T-cell (primary cell): Measurements from ENCODE around the gene FAT3. TPM values are rescaled to one million over a fixed set of nuclear protein-coding genes. Genes with fewer than 3 reads are reported as not detected.

Experiments used
- ATAC-seq, 4 experiments: fragments of 200-7000 bp in 3 of 4; fragments of 150-1000 bp in 1 of 4; cut with Tn5 transposase; replicated peaks in 1 of 4; 1 replicate in 3 of 4; 2 replicates in 1 of 4; pipeline ENCODE4 v1.10.0; 2021; ENCODE audit warnings: moderate library complexity in 3 of 4, mild to moderate bottlenecking in 2 of 4, moderate number of reproducible peaks in 1 of 4
- CTCF ChIA-PET, 2 donors: fragments of 300-600 bp; sonication (Branson Sonifier 250); formaldehyde crosslinking; loops; one replicate each; lab custom pipeline; 2022; ENCODE audit warnings: antibody characterized with exemption in 2 of 2; lab: Charles Lee
- POLR2A ChIA-PET, 2 donors: fragments of 300-600 bp; sonication (Branson Sonifier 250); formaldehyde crosslinking; loops; one replicate each; lab custom pipeline; 2022; ENCODE audit warnings: antibody characterized with exemption in 2 of 2; lab: Charles Lee
- DNase-seq, 35 experiments: peaks; one replicate each; pipeline versions ENCODE4 v3.0.0 to v3.0.0-alpha.2; 2013 to 2023
- H3K27ac ChIP-seq: one replicate; pipeline ENCODE4 v1.5.1; 2013; ENCODE audit warnings: low read length
- H3K27me3 ChIP-seq, 2 experiments: replicated peaks in 1 of 2; 1 replicate in 1 of 2; 2 replicates in 1 of 2; pipeline versions ENCODE4 v1.6.1 to v1.7.0; 2013; ENCODE audit warnings: low read length in 1 of 2, mixed read lengths in 1 of 2; ENCODE audit not compliant: control insufficient read depth in 2 of 2, insufficient read depth in 2 of 2; ENCODE audit errors: extremely low read depth in 1 of 2
- H3K36me3 ChIP-seq, 2 donors: 1 replicate in 1 of 2; 2 replicates in 1 of 2; pipeline versions ENCODE4 v1.6.1 to v1.7.0; 2013; ENCODE audit warnings: low read length in 1 of 2; ENCODE audit not compliant: control insufficient read depth in 2 of 2, insufficient read depth in 1 of 2; ENCODE audit errors: extremely low read depth in 1 of 2
- H3K4me1 ChIP-seq, 2 experiments: 1 replicate in 1 of 2; 2 replicates in 1 of 2; pipeline versions ENCODE4 v1.6.1 to v1.7.0; 2013; ENCODE audit warnings: low read length in 2 of 2, mixed read lengths in 1 of 2; ENCODE audit not compliant: insufficient read depth in 2 of 2, control insufficient read depth in 1 of 2; ENCODE audit errors: extremely low read depth in 1 of 2
- H3K4me3 ChIP-seq, 2 donors: 1 replicate in 1 of 2; 2 replicates in 1 of 2; pipeline versions ENCODE4 v1.5.1 to v1.7.0; 2013; ENCODE audit warnings: mild to moderate bottlenecking in 2 of 2, low read length in 1 of 2, moderate library complexity in 1 of 2; ENCODE audit not compliant: control insufficient read depth in 1 of 2; ENCODE audit errors: extremely low read depth in 1 of 2
- H3K9me3 ChIP-seq: 2 replicates; pipeline ENCODE4 v1.7.0; 2013
- H3K27ac Mint-ChIP-seq, 2 donors: one replicate each; pipeline ENCODE4 v1.8.0; 2020 to 2021; ENCODE audit warnings: mild to moderate bottlenecking in 2 of 2, mixed read lengths in 2 of 2
- H3K27me3 Mint-ChIP-seq, 2 donors: one replicate each; pipeline ENCODE4 v1.8.0; 2021 to 2022; ENCODE audit warnings: mixed read lengths in 2 of 2
- H3K36me3 Mint-ChIP-seq: one replicate; pipeline ENCODE4 v1.8.0; 2021; ENCODE audit warnings: mixed read lengths
- H3K4me1 Mint-ChIP-seq, 3 donors: one replicate each; pipeline ENCODE4 v1.8.0; 2020 to 2022; ENCODE audit warnings: mixed read lengths in 3 of 3, mild to moderate bottlenecking in 1 of 3
- H3K4me3 Mint-ChIP-seq, 3 donors: one replicate each; pipeline ENCODE4 v1.8.0; 2020 to 2022; ENCODE audit warnings: mild to moderate bottlenecking in 3 of 3, mixed read lengths in 3 of 3, moderate library complexity in 3 of 3
- H3K9me3 Mint-ChIP-seq, 3 donors: one replicate each; pipeline ENCODE4 v1.8.0; 2020 to 2022; ENCODE audit warnings: mixed read lengths in 3 of 3
- WGBS: methylation state at CpG from one replicate; pipeline ENCODE4 v1.1.5; 2013; ENCODE audit warnings: missing lambda C conversion rate; ENCODE audit not compliant: insufficient coverage; 5-methylcytosine and 5-hydroxymethylcytosine counted together
- total RNA-seq, 35 experiments: library from RNA in 6 of 35; stranded (reverse) in 6 of 35; fragments of 120-200 nt in 1 of 35; gene quantifications; one replicate each; pipeline versions ENCODE4 v1.2.1 to v1.2.4 and lab custom pipeline; 2013 to 2026

The FAT3 gene
- total RNA-seq, 5 donors from 2014 or later (not counting 1 experiment from before 2014, with no cell fraction given), result under 0.01 to 0.03 (median 0.03) TPM; not detected in 2

- H3K27ac ChIP-seq, result no peak overlapping the region
- no peaks in the 10 kb centered on the region for H3K9me3 ChIP-seq
- no peak overlapping the region for H3K4me3 Mint-ChIP-seq
- no peak overlapping the region for H3K4me3 ChIP-seq
- ChIA-PET CTCF (no interaction called here), POLR2A (no interaction called here)
- H3K9me3 Mint-ChIP-seq, result no peaks in the 10 kb centered on the region
- H3K27me3 Mint-ChIP-seq, result no peaks in the 10 kb centered on the region
- no peaks in the 10 kb centered on the region for H3K4me1 Mint-ChIP-seq
- ATAC-seq (no peak), DNase-seq (no peak)
- H3K27me3 ChIP-seq, result no peaks in the 10 kb centered on the region
- H3K27ac Mint-ChIP-seq, result no peak overlapping the region
- no peaks in the 10 kb centered on the region for H3K36me3 Mint-ChIP-seq
- H3K4me1 ChIP-seq, result no peaks in the 10 kb centered on the region
- WGBS, result 100% methylated on average over 1 of the region's 7 CpGs
- H3K36me3 ChIP-seq, result no peaks in the 10 kb centered on the region
Observed at GRCh38 chr11:92249156-92249753, 24.6 kb downstream of the FAT3 start.

GRCh38 chr11:92251980-92252379 lies 27.4 kb downstream of the FAT3 start:
- Mint-ChIP-seq H3K9me3 (no peaks in the 10 kb centered on the region), H3K4me1 (no peaks in the 10 kb centered on the region), H3K27ac (no peak overlapping the region), H3K36me3 (no peaks in the 10 kb centered on the region), H3K27me3 (no peaks in the 10 kb centered on the region), H3K4me3 (no peak overlapping the region)
- no peaks in the 10 kb centered on the region for H3K36me3 ChIP-seq
- CTCF ChIA-PET, result no interaction called here
- DNase-seq (no peak), ATAC-seq (no peak)
- no CpG with 5 or more reads among the region's 1 CpG for whole genome bisulfite sequencing
- POLR2A ChIA-PET, result no interaction called here
- H3K4me3 ChIP-seq, result no peak overlapping the region
- H3K9me3 ChIP-seq, result no peaks in the 10 kb centered on the region
- H3K27ac ChIP-seq, result no peak overlapping the region
- H3K4me1 ChIP-seq, result no peaks in the 10 kb centered on the region
- no peaks in the 10 kb centered on the region for H3K27me3 ChIP-seq

GRCh38 chr11:92253421-92253820 lies 28.8 kb downstream of the FAT3 start:
- Histone ChIP-seq H3K27ac (no peak overlapping the region), H3K4me3 (no peak overlapping the region), H3K4me1 (no peaks in the 10 kb centered on the region), H3K27me3 (no peaks in the 10 kb centered on the region), H3K9me3 (no peaks in the 10 kb centered on the region), H3K36me3 (no peaks in the 10 kb centered on the region)
- no CpG with 5 or more reads among the region's 1 CpG for WGBS
- Mint-ChIP-seq H3K9me3 (peaks cover 0 to 6% (median 0%) of the 10 kb centered on the region in 3 donors), H3K27me3 (no peaks in the 10 kb centered on the region), H3K4me3 (no peak overlapping the region), H3K4me1 (no peaks in the 10 kb centered on the region), H3K27ac (no peak overlapping the region), H3K36me3 (no peaks in the 10 kb centered on the region)
- ATAC-seq, result no peak
- ChIA-PET POLR2A (no interaction called here), CTCF (no interaction called here)
- no peak for DNase-seq

GRCh38 chr11:92253945-92254344 lies 29.3 kb downstream of the FAT3 start:
- H3K4me3 Mint-ChIP-seq, result no peak overlapping the region
- peaks cover 0 to 10% (median 0%) of the 10 kb centered on the region in 3 donors for H3K9me3 Mint-ChIP-seq
- DNase-seq, result no peak
- CTCF ChIA-PET, result no interaction called here
- Histone ChIP-seq H3K9me3 (no peaks in the 10 kb centered on the region), H3K4me1 (no peaks in the 10 kb centered on the region), H3K27ac (no peak overlapping the region), H3K36me3 (no peaks in the 10 kb centered on the region), H3K27me3 (no peaks in the 10 kb centered on the region), H3K4me3 (no peak overlapping the region)
- H3K27me3 Mint-ChIP-seq, result no peaks in the 10 kb centered on the region
- ATAC-seq, result no peak
- POLR2A ChIA-PET, result no interaction called here
- H3K27ac Mint-ChIP-seq, result no peak overlapping the region
- H3K4me1 Mint-ChIP-seq, result no peaks in the 10 kb centered on the region
- no CpG with 5 or more reads among the region's 4 CpGs for WGBS
- no peaks in the 10 kb centered on the region for H3K36me3 Mint-ChIP-seq

GRCh38 chr11:92257536-92257935 lies 32.9 kb downstream of the FAT3 start:
- Histone ChIP-seq H3K36me3 (no peaks in the 10 kb centered on the region), H3K27ac (no peak overlapping the region), H3K9me3 (no peaks in the 10 kb centered on the region), H3K27me3 (no peaks in the 10 kb centered on the region), H3K4me3 (no peak overlapping the region), H3K4me1 (no peaks in the 10 kb centered on the region)
- POLR2A ChIA-PET, result no interaction called here
- no peak overlapping the region for H3K27ac Mint-ChIP-seq
- no peak overlapping the region for H3K4me3 Mint-ChIP-seq
- ATAC-seq (no peak), DNase-seq (no peak)
- WGBS, result 80% methylated on average over 2 of the region's 4 CpGs
- peaks cover 0 to 16% (median 5%) of the 10 kb centered on the region in 3 donors for H3K9me3 Mint-ChIP-seq
- no peaks in the 10 kb centered on the region for H3K36me3 Mint-ChIP-seq
- H3K4me1 Mint-ChIP-seq, result no peaks in the 10 kb centered on the region
- CTCF ChIA-PET, result no interaction called here
- no peaks in the 10 kb centered on the region for H3K27me3 Mint-ChIP-seq

- H3K27ac Mint-ChIP-seq, result no peak overlapping the region
- Histone ChIP-seq H3K27ac (no peak overlapping the region), H3K4me3 (no peak overlapping the region), H3K36me3 (no peaks in the 10 kb centered on the region), H3K27me3 (no peaks in the 10 kb centered on the region), H3K4me1 (no peaks in the 10 kb centered on the region), H3K9me3 (no peaks in the 10 kb centered on the region)
- no peak for DNase-seq
- H3K4me3 Mint-ChIP-seq, result no peak overlapping the region
- POLR2A ChIA-PET, result no interaction called here
- H3K36me3 Mint-ChIP-seq, result no peaks in the 10 kb centered on the region
- no CpG with 5 or more reads among the region's 4 CpGs for WGBS
- H3K9me3 Mint-ChIP-seq, result peaks cover 0 to 16% (median 5%) of the 10 kb centered on the region in 3 donors
- ATAC-seq, result no peak
- CTCF ChIA-PET, result no interaction called here
- no peaks in the 10 kb centered on the region for H3K27me3 Mint-ChIP-seq
- no peaks in the 10 kb centered on the region for H3K4me1 Mint-ChIP-seq
Observed at GRCh38 chr11:92259861-92260260, 35.2 kb downstream of the FAT3 start.

- Histone ChIP-seq H3K27me3 (no peaks in the 10 kb centered on the region), H3K4me1 (no peaks in the 10 kb centered on the region), H3K9me3 (no peaks in the 10 kb centered on the region), H3K36me3 (no peaks in the 10 kb centered on the region), H3K4me3 (no peak overlapping the region), H3K27ac (no peak overlapping the region)
- 67% methylated on average over 1 of the region's 2 CpGs for WGBS
- no peaks in the 10 kb centered on the region for H3K4me1 Mint-ChIP-seq
- CTCF ChIA-PET, result no interaction called here
- H3K27ac Mint-ChIP-seq, result no peak overlapping the region
- peaks cover 0 to 12% (median 5%) of the 10 kb centered on the region in 3 donors for H3K9me3 Mint-ChIP-seq
- POLR2A ChIA-PET, result no interaction called here
- DNase-seq (no peak), ATAC-seq (no peak)
- no peak overlapping the region for H3K4me3 Mint-ChIP-seq
- no peaks in the 10 kb centered on the region for H3K36me3 Mint-ChIP-seq
- no peaks in the 10 kb centered on the region for H3K27me3 Mint-ChIP-seq
Observed at GRCh38 chr11:92264350-92264749, 39.7 kb downstream of the FAT3 start.
